Activated CD4-positive, alpha-beta memory T cell treated with anti-CD3 and anti-CD28 coated beads for 36 hours (primary cell): ENCODE measurements around the gene HPRT1. TPM values are rescaled to one million over a fixed set of nuclear protein-coding genes. Genes with fewer than 3 reads are reported as not detected.

ENCODE experiments used
- CTCF ChIA-PET: fragments of 350-600 bp; sonication (Branson Sonifier 250); formaldehyde crosslinking; loops from one replicate; lab custom pipeline; 2021; ENCODE audit warnings: antibody characterized with exemption, inconsistent platforms; lab: Charles Lee
- POLR2A ChIA-PET: fragments of 350-600 bp; sonication (Branson Sonifier 250); formaldehyde crosslinking; loops from one replicate; lab custom pipeline; 2021; ENCODE audit warnings: antibody characterized with exemption; lab: Charles Lee
- DNase-seq: peaks from one replicate; pipeline ENCODE4 v3.0.0-alpha.2; 2020
- H3K27ac Mint-ChIP-seq: one replicate; pipeline ENCODE4 v1.8.0; 2021; ENCODE audit warnings: mixed read lengths
- H3K27me3 Mint-ChIP-seq: one replicate; pipeline ENCODE4 v1.8.0; 2021; ENCODE audit warnings: mixed read lengths
- H3K36me3 Mint-ChIP-seq: one replicate; pipeline ENCODE4 v1.8.0; 2021; ENCODE audit warnings: mixed read lengths
- H3K4me1 Mint-ChIP-seq: one replicate; pipeline ENCODE4 v1.8.0; 2021; ENCODE audit warnings: low read depth, mixed read lengths
- H3K4me3 Mint-ChIP-seq: one replicate; pipeline ENCODE4 v1.8.0; 2021; ENCODE audit warnings: mild to moderate bottlenecking, mixed read lengths
- H3K9me3 Mint-ChIP-seq: one replicate; pipeline ENCODE4 v1.8.0; 2021; ENCODE audit warnings: mixed read lengths
- intact Hi-C: fragments of 100-400 bp; cut with micrococcal nuclease; formaldehyde crosslinking; loops from one replicate; pipeline ENCODE4 v1.15.1; 2023
- total RNA-seq, 2 experiments: library from RNA; stranded (reverse); gene quantifications; one replicate each; pipeline ENCODE4 v1.2.3, GENCODE V29; 2021

The HPRT1 gene
- total RNA-seq, 2 experiments from 2014 or later: 104 to 109 TPM

- no peak for DNase-seq
- no peak overlapping the region for H3K4me3 Mint-ChIP-seq
- H3K4me1 Mint-ChIP-seq: no peaks in the 10 kb centered on the region
- H3K36me3 Mint-ChIP-seq: peaks cover 12% of the 10 kb centered on the region
- H3K27me3 Mint-ChIP-seq: no peaks in the 10 kb centered on the region
- H3K9me3 Mint-ChIP-seq: no peaks in the 10 kb centered on the region
- intact Hi-C loops: loop anchor here (5.0 kb wide), 2 partner anchors 282 to 302 kb away; no protein-coding TSS in a partner anchor
- CTCF ChIA-PET: interaction anchor here (0.6 to 1.3 kb wide), 2 partner anchors 303 to 1224 kb away, joined by 3 to 4 read pairs; no protein-coding TSS in a partner anchor
- H3K27ac Mint-ChIP-seq: no peak overlapping the region
- POLR2A ChIA-PET: no interaction called here
These were observed 20.1 kb downstream of the HPRT1 start for GRCh38 chrX:134480061-134480460.

- H3K4me3 Mint-ChIP-seq: no peak overlapping the region
- intact Hi-C loops: loop anchor here (5.0 kb wide), 2 partner anchors 281 to 301 kb away; no protein-coding TSS in a partner anchor
- ChIA-PET CTCF (interaction anchor here (1.3 kb wide), 1 partner anchor 301 kb away, joined by 3 read pairs; no protein-coding TSS in a partner anchor), POLR2A (no interaction called here)
- H3K27me3 Mint-ChIP-seq: no peaks in the 10 kb centered on the region
- DNase-seq: no peak
- no peaks in the 10 kb centered on the region for H3K9me3 Mint-ChIP-seq
- no peaks in the 10 kb centered on the region for H3K4me1 Mint-ChIP-seq
- H3K36me3 Mint-ChIP-seq: peaks cover 7% of the 10 kb centered on the region
- no peak overlapping the region for H3K27ac Mint-ChIP-seq
These were observed 21.4 kb downstream of the HPRT1 start for GRCh38 chrX:134481339-134481738.

- ChIA-PET POLR2A (no interaction called here), CTCF (no interaction called here)
- no peak overlapping the region for H3K27ac Mint-ChIP-seq
- DNase-seq: no peak
- H3K4me1 Mint-ChIP-seq: no peaks in the 10 kb centered on the region
- no peaks in the 10 kb centered on the region for H3K9me3 Mint-ChIP-seq
- peaks cover 5% of the 10 kb centered on the region for H3K36me3 Mint-ChIP-seq
- no peaks in the 10 kb centered on the region for H3K27me3 Mint-ChIP-seq
- intact Hi-C loops: loop anchor here (5.0 kb wide), 2 partner anchors 280 to 300 kb away; no protein-coding TSS in a partner anchor
- no peak overlapping the region for H3K4me3 Mint-ChIP-seq
These were observed 22.4 kb downstream of the HPRT1 start for GRCh38 chrX:134482371-134482770.

- no peak overlapping the region for H3K27ac Mint-ChIP-seq
- no peaks in the 10 kb centered on the region for H3K9me3 Mint-ChIP-seq
- intact Hi-C loops: loop anchor here (5.0 kb wide), 2 partner anchors 278 to 298 kb away; no protein-coding TSS in a partner anchor
- CTCF ChIA-PET: interaction anchor here (0.6 to 1.8 kb wide), 14 partner anchors 9 to 698 kb away, joined by 3 to 13 read pairs (median 3); no protein-coding TSS in a partner anchor
- peaks cover 5% of the 10 kb centered on the region for H3K36me3 Mint-ChIP-seq
- no peaks in the 10 kb centered on the region for H3K4me1 Mint-ChIP-seq
- H3K27me3 Mint-ChIP-seq: no peaks in the 10 kb centered on the region
- no peak for DNase-seq
- POLR2A ChIA-PET: no interaction called here
- no peak overlapping the region for H3K4me3 Mint-ChIP-seq
These were observed 24.1 kb downstream of the HPRT1 start for GRCh38 chrX:134484039-134484438.

GRCh38 chrX:134501941-134502340 is 42.0 kb downstream of the HPRT1 start:
- POLR2A ChIA-PET: no interaction called here
- Mint-ChIP-seq H3K36me3 (peaks cover 15% of the 10 kb centered on the region), H3K4me1 (no peaks in the 10 kb centered on the region), H3K4me3 (no peak overlapping the region), H3K27ac (no peak overlapping the region), H3K9me3 (no peaks in the 10 kb centered on the region), H3K27me3 (no peaks in the 10 kb centered on the region)
- intact Hi-C loops: no loop called here
- no peak for DNase-seq
- CTCF ChIA-PET: interaction anchor here (0.8 kb wide), 1 partner anchor 259 kb away, joined by 3 read pairs; no protein-coding TSS in a partner anchor

GRCh38 chrX:134502686-134503085 is 42.7 kb downstream of the HPRT1 start:
- no peaks in the 10 kb centered on the region for H3K4me1 Mint-ChIP-seq
- peaks cover 15% of the 10 kb centered on the region for H3K36me3 Mint-ChIP-seq
- ChIA-PET CTCF (interaction anchor here (1.1 kb wide), 1 partner anchor 19 kb away, joined by 3 read pairs; no protein-coding TSS in a partner anchor), POLR2A (no interaction called here)
- no peaks in the 10 kb centered on the region for H3K27me3 Mint-ChIP-seq
- no peaks in the 10 kb centered on the region for H3K9me3 Mint-ChIP-seq
- no peak overlapping the region for H3K27ac Mint-ChIP-seq
- intact Hi-C loops: no loop called here
- DNase-seq: no peak
- H3K4me3 Mint-ChIP-seq: no peak overlapping the region

GRCh38 chrX:134512566-134512965 is 52.6 kb downstream of the HPRT1 start:
- POLR2A ChIA-PET: no interaction called here
- no peak for DNase-seq
- Mint-ChIP-seq H3K4me3 (no peak overlapping the region), H3K27ac (no peak overlapping the region), H3K9me3 (no peaks in the 10 kb centered on the region), H3K36me3 (peaks cover 4% of the 10 kb centered on the region), H3K4me1 (no peaks in the 10 kb centered on the region), H3K27me3 (no peaks in the 10 kb centered on the region)
- intact Hi-C loops: no loop called here
- CTCF ChIA-PET: interaction anchor here (0.7 kb wide), 1 partner anchor 28 kb away, joined by 3 read pairs; no protein-coding TSS in a partner anchor

GRCh38 chrX:134513091-134513490 is 53.1 kb downstream of the HPRT1 start:
- no peak for DNase-seq
- no peaks in the 10 kb centered on the region for H3K9me3 Mint-ChIP-seq
- H3K27me3 Mint-ChIP-seq: no peaks in the 10 kb centered on the region
- no peaks in the 10 kb centered on the region for H3K4me1 Mint-ChIP-seq
- H3K4me3 Mint-ChIP-seq: no peak overlapping the region
- intact Hi-C loops: no loop called here
- CTCF ChIA-PET: no interaction called here
- POLR2A ChIA-PET: no interaction called here
- H3K36me3 Mint-ChIP-seq: peaks cover 4% of the 10 kb centered on the region
- H3K27ac Mint-ChIP-seq: no peak overlapping the region

GRCh38 chrX:134520860-134521390 is 61.0 kb downstream of the HPRT1 start:
- Mint-ChIP-seq H3K4me1 (no peaks in the 10 kb centered on the region), H3K4me3 (no peak overlapping the region), H3K9me3 (no peaks in the 10 kb centered on the region), H3K27ac (no peak overlapping the region), H3K36me3 (peaks cover 1% of the 10 kb centered on the region), H3K27me3 (no peaks in the 10 kb centered on the region)
- CTCF ChIA-PET: interaction anchor here (0.7 to 2.2 kb wide), 6 partner anchors 9 to 262 kb away, joined by 3 to 9 read pairs (median 4); no protein-coding TSS in a partner anchor
- POLR2A ChIA-PET: no interaction called here
- no peak for DNase-seq
- intact Hi-C loops: no loop called here

- CTCF ChIA-PET: no interaction called here
- POLR2A ChIA-PET: no interaction called here
- Mint-ChIP-seq H3K27ac (no peak overlapping the region), H3K4me3 (no peak overlapping the region), H3K36me3 (no peaks in the 10 kb centered on the region), H3K4me1 (no peaks in the 10 kb centered on the region), H3K9me3 (no peaks in the 10 kb centered on the region), H3K27me3 (no peaks in the 10 kb centered on the region)
- no peak for DNase-seq
- intact Hi-C loops: no loop called here
These were observed 64.2 kb downstream of the HPRT1 start for GRCh38 chrX:134524181-134524580.

- H3K36me3 Mint-ChIP-seq: no peaks in the 10 kb centered on the region
- no peak overlapping the region for H3K4me3 Mint-ChIP-seq
- POLR2A ChIA-PET: no interaction called here
- H3K4me1 Mint-ChIP-seq: no peaks in the 10 kb centered on the region
- no peaks in the 10 kb centered on the region for H3K9me3 Mint-ChIP-seq
- H3K27ac Mint-ChIP-seq: no peak overlapping the region
- intact Hi-C loops: no loop called here
- CTCF ChIA-PET: interaction anchor here (0.8 kb wide), 1 partner anchor 236 kb away, joined by 3 read pairs; no protein-coding TSS in a partner anchor
- DNase-seq: no peak
- H3K27me3 Mint-ChIP-seq: no peaks in the 10 kb centered on the region
These were observed 65.3 kb downstream of the HPRT1 start for GRCh38 chrX:134525086-134525792.

- Mint-ChIP-seq H3K4me3 (no peak overlapping the region), H3K27me3 (no peaks in the 10 kb centered on the region)
These were observed 66.4 kb downstream of the HPRT1 start for GRCh38 chrX:134526399-134526798.

More at GRCh38 chrX:134526399-134526798, 66.4 kb downstream of the HPRT1 start:
- POLR2A ChIA-PET: no interaction called here
- Mint-ChIP-seq H3K9me3 (no peaks in the 10 kb centered on the region), H3K4me1 (no peaks in the 10 kb centered on the region), H3K27ac (no peak overlapping the region), H3K36me3 (no peaks in the 10 kb centered on the region)
- DNase-seq: no peak
- intact Hi-C loops: no loop called here
- CTCF ChIA-PET: no interaction called here
